Endothelial cell (in vitro differentiated cells): Measurements from ENCODE around the gene FTL. TPM values are rescaled to one million over a fixed set of nuclear protein-coding genes. Genes with fewer than 3 reads are reported as not detected.
"Not testable (repeated sequence)": the region's sequence is repeated elsewhere in the genome, so short reads cannot be mapped to it uniquely, and the experiment has no call there.

Source experiments
- DNase-seq: peaks from one replicate; pipeline ENCODE4 v3.0.0; 2021; ENCODE audit warnings: low spot score
- H3K27ac Mint-ChIP-seq: one replicate; pipeline ENCODE4 v1.8.0; 2021; ENCODE audit warnings: mixed read lengths, inconsistent platforms; ENCODE audit not compliant: unreplicated experiment
- H3K27me3 Mint-ChIP-seq: one replicate; pipeline ENCODE4 v1.8.0; 2021; ENCODE audit warnings: mild to moderate bottlenecking, moderate library complexity, mixed read lengths, inconsistent platforms; ENCODE audit not compliant: unreplicated experiment
- H3K36me3 Mint-ChIP-seq: one replicate; pipeline ENCODE4 v1.8.0; 2021; ENCODE audit warnings: mild to moderate bottlenecking, low read depth, mixed read lengths, inconsistent platforms; ENCODE audit not compliant: unreplicated experiment
- H3K4me1 Mint-ChIP-seq: one replicate; pipeline ENCODE4 v1.8.0; 2021; ENCODE audit warnings: mild to moderate bottlenecking, mixed read lengths, inconsistent platforms; ENCODE audit not compliant: unreplicated experiment
- H3K4me3 Mint-ChIP-seq: one replicate; pipeline ENCODE4 v1.8.0; 2021; ENCODE audit warnings: mild to moderate bottlenecking, mixed read lengths, inconsistent platforms; ENCODE audit not compliant: unreplicated experiment
- H3K9me3 Mint-ChIP-seq: one replicate; pipeline ENCODE4 v1.8.0; 2021; ENCODE audit warnings: mixed read lengths, inconsistent platforms; ENCODE audit not compliant: unreplicated experiment
- CTCF ChIP-seq: fragments of 200-600 bp; sonication (generic); IDR thresholded peaks from one replicate; pipeline ENCODE4 v1.5.0; 2021; ENCODE audit warnings: antibody characterized with exemption; ENCODE audit not compliant: unreplicated experiment
- total RNA-seq: library from RNA; stranded (reverse); fragmentation: NEBNext Ultra II Directional; extraction: Animal tissue kit (Norgen Biotek cat#: 25700); gene quantifications from one replicate; pipeline ENCODE4 v1.2.1, GENCODE V29; 2021; ENCODE audit not compliant: unreplicated experiment

The FTL gene
- total RNA-seq, 1 donor from 2014 or later, result 1,109 TPM

GRCh38 chr19:48926909-48927308 lies 38.2 kb upstream of the FTL start:
- Mint-ChIP-seq H3K27me3 (peaks cover 6% of the 10 kb centered on the region), H3K36me3 (peaks cover 4% of the 10 kb centered on the region), H3K4me3 (no peak overlapping the region), H3K27ac (no peak overlapping the region), H3K4me1 (no peaks in the 10 kb centered on the region), H3K9me3 (no peaks in the 10 kb centered on the region)
- no peak for TF ChIP-seq CTCF
- DNase-seq, result no peak

- DNase-seq, H3K36me3 Mint-ChIP-seq, H3K9me3 Mint-ChIP-seq, H3K4me1 Mint-ChIP-seq, H3K4me3 Mint-ChIP-seq, H3K27ac Mint-ChIP-seq, H3K27me3 Mint-ChIP-seq: not testable (repeated sequence)
These were observed 37.4 kb upstream of the FTL start for GRCh38 chr19:48927692-48928091.

DNA sequence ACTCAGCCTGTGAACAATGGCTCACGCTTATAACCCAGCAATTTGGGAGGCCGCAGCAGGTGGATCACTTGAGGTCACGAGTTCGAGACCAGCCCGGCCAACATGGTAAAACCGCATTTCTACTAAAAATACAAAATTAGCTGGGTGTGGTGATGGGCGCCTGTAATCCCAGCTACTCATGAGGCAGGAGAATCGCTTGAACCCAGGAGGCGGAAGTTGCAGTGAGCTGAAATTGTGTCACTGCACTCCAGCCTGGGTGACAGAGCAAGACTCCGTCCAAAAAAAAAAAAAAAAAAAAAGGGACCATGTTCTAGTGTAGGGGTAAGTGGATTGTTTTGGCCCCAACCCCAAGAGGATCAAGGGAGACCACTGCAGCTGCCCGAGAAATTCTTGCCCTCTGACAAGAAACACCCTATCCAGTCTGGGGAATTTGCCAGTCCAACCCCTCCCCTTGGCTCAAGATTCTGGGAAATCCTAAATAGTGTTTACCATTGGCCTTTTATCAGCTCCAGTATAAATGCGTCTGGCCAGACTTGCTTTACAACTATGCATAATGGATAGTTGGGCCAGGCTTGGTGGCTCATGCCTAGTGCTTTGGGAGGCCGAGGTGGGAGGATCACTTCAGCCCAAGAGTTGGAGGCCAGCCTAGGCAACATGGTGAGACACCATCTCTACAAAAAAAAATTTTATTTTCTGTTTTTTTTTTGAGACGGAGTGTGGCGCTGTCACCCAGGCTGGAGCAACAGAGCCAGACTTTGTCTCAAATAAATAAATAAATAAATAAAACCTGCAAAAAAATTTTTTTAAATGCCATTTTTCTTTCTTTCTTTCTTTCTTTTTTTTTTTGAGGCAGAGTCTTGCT lies 36.7 kb upstream of the FTL start:
- no peak for TF ChIP-seq CTCF
- peaks cover 7% of the 10 kb centered on the region for H3K27me3 Mint-ChIP-seq
- no peaks in the 10 kb centered on the region for H3K36me3 Mint-ChIP-seq
- H3K4me3 Mint-ChIP-seq, result no peak overlapping the region
- H3K4me1 Mint-ChIP-seq, result peaks cover 3% of the 10 kb centered on the region
- H3K9me3 Mint-ChIP-seq, result no peaks in the 10 kb centered on the region
- no peak overlapping the region for H3K27ac Mint-ChIP-seq
- DNase-seq, result no peak

- Mint-ChIP-seq H3K36me3 (no peaks in the 10 kb centered on the region), H3K4me1 (peaks cover 3% of the 10 kb centered on the region), H3K4me3 (peak within 1 kb of the TSS; percentile 74), H3K27me3 (peaks cover 7% of the 10 kb centered on the region), H3K27ac (no peak within 1 kb of the TSS), H3K9me3 (no peaks in the 10 kb centered on the region)
- DNase-seq, result peak; percentile 70
- TF ChIP-seq CTCF, result no peak
These were observed 31.7 kb upstream of the FTL start, which contains the start of gene DHDH for GRCh38 chr19:48933382-48933932. DHDH (plus strand) TSS chr19:48933699; CDS start chr19:48933722, 23 bp downstream.

DNA sequence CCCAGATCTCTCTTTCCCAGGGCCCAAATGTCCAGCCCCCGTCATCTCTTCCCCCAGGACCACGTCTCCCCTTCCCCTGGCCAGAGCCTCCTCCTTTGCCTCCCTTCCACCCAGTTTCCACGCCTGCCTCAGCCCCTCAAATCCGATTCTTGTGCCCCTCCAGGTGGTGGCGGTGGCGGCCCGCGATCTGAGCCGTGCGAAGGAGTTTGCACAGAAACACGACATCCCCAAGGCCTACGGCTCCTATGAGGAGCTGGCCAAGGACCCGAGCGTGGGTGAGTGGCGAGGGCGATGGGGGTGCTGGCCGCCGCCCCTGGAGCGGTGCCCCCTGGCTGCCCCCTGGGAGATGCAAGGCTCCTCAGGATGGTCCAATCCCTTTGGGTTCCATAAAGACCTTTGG lies 30.3 kb upstream of the FTL start:
- no peaks in the 10 kb centered on the region for H3K9me3 Mint-ChIP-seq
- H3K27me3 Mint-ChIP-seq, result peaks cover 12% of the 10 kb centered on the region
- H3K4me3 Mint-ChIP-seq, result no peak overlapping the region
- DNase-seq, result peak; percentile 27
- H3K27ac Mint-ChIP-seq, result no peak overlapping the region
- no peak for TF ChIP-seq CTCF
- H3K4me1 Mint-ChIP-seq, result peaks cover 3% of the 10 kb centered on the region
- H3K36me3 Mint-ChIP-seq, result no peaks in the 10 kb centered on the region
